Measurements from ENCODE around the gene MIA. TPM values are rescaled to one million over a fixed set of nuclear protein-coding genes. Genes with fewer than 3 reads are reported as not detected.

The MIA gene
- total RNA-seq, 3 donors from 2014 or later = 1.4 to 8.6 (median 2.5) TPM

- TF ChIP-seq CTCF (IDR thresholded peaks at IDR 0.05) = no peak
- intact Hi-C loops (cut with DNase I, micrococcal nuclease) = no loop called here
- Histone ChIP-seq H3K4me3 (no peak overlapping the region), H3K9me3 (no peaks in the 10 kb centered on the region), H3K4me1 (ENCODE audit: low read depth) (peaks cover 38% of the 10 kb centered on the region), H3K36me3 (ENCODE audit: low read depth) (peaks cover 24% of the 10 kb centered on the region)
- peak; percentile 47 for ATAC-seq
- DNase-seq = peak; percentile 73 to 78 (median 77)
These were observed 20.6 kb upstream of the MIA start for GRCh38 chr19:40754611-40755247.

GRCh38 chr19:40755248-40755624 is 20.1 kb upstream of the MIA start:
- intact Hi-C loops (cut with DNase I, micrococcal nuclease) = no loop called here
- TF ChIP-seq CTCF (IDR thresholded peaks at IDR 0.05) = no peak
- no peak overlapping the region for H3K4me3 ChIP-seq
- no peaks in the 10 kb centered on the region for H3K9me3 ChIP-seq
- DNase-seq (no peak), ATAC-seq (no peak)
- peaks cover 24% of the 10 kb centered on the region for H3K36me3 ChIP-seq (ENCODE audit: low read depth)
- peaks cover 36% of the 10 kb centered on the region for H3K4me1 ChIP-seq (ENCODE audit: low read depth)

- no peak overlapping the region for H3K4me3 ChIP-seq
- intact Hi-C loops (cut with DNase I, micrococcal nuclease) = no loop called here
- no peaks in the 10 kb centered on the region for H3K9me3 ChIP-seq
- DNase-seq = no peak
- peaks cover 36% of the 10 kb centered on the region for H3K4me1 ChIP-seq (ENCODE audit: low read depth)
- no peak for TF ChIP-seq CTCF (IDR thresholded peaks at IDR 0.05)
- no peak for ATAC-seq
- peaks cover 18% of the 10 kb centered on the region for H3K36me3 ChIP-seq (ENCODE audit: low read depth)
These were observed 19.5 kb upstream of the MIA start for GRCh38 chr19:40755791-40756190.

GRCh38 chr19:40756502-40757110 is 18.7 kb upstream of the MIA start:
- H3K4me1 ChIP-seq (ENCODE audit: low read depth) = peaks cover 36% of the 10 kb centered on the region

GRCh38 chr19:40758491-40758890 is 16.8 kb upstream of the MIA start:
- no peak for TF ChIP-seq CTCF (IDR thresholded peaks at IDR 0.05)
- intact Hi-C loops (cut with DNase I, micrococcal nuclease) = no loop called here
- Histone ChIP-seq H3K36me3 (ENCODE audit: low read depth) (peaks cover 26% of the 10 kb centered on the region), H3K9me3 (no peaks in the 10 kb centered on the region), H3K4me1 (ENCODE audit: low read depth) (peaks cover 25% of the 10 kb centered on the region), H3K4me3 (no peak overlapping the region)
- no peak for DNase-seq
- no peak for ATAC-seq

More at GRCh38 chr19:40756502-40757110, 18.7 kb upstream of the MIA start:
- intact Hi-C loops (cut with DNase I, micrococcal nuclease) = no loop called here
- TF ChIP-seq CTCF (IDR thresholded peaks at IDR 0.05) = no peak
- no peak for DNase-seq
- no peaks in the 10 kb centered on the region for H3K9me3 ChIP-seq
- no peak overlapping the region for H3K4me3 ChIP-seq
- H3K36me3 ChIP-seq (ENCODE audit: low read depth) = peaks cover 16% of the 10 kb centered on the region
- ATAC-seq = no peak
